H9 (cell line): ENCODE data around the gene ANAPC13. TPM values are rescaled to one million over a fixed set of nuclear protein-coding genes. Genes with fewer than 3 reads are reported as not detected.

Experiments used
- DNase-seq: peaks from one replicate; pipeline ENCODE4 v3.0.0-alpha.2; 2017
- H2AFZ ChIP-seq: one replicate; pipeline ENCODE4 v1.6.1; 2013; ENCODE audit warnings: mild to moderate bottlenecking, low read length, control low read depth, moderate library complexity
- H2AK5ac ChIP-seq: 2 replicates; pipeline ENCODE4 v1.6.1; 2013; ENCODE audit warnings: low read length, control low read depth, mixed read lengths; ENCODE audit not compliant: insufficient read length
- H2BK120ac ChIP-seq: one replicate; pipeline ENCODE4 v1.6.1; 2013; ENCODE audit warnings: low read depth, mild to moderate bottlenecking, low read length, control low read depth, inconsistent platforms; ENCODE audit not compliant: poor library complexity, severe bottlenecking
- H2BK12ac ChIP-seq: 2 replicates; pipeline ENCODE4 v1.6.1; 2013; ENCODE audit warnings: low read length, control low read depth, mixed read lengths, low read depth; ENCODE audit not compliant: insufficient read length
- H2BK15ac ChIP-seq: 2 replicates; pipeline ENCODE4 v1.6.1; 2013; ENCODE audit warnings: low read depth, low read length, control low read depth
- H2BK20ac ChIP-seq: one replicate; pipeline ENCODE4 v1.6.1; 2013; ENCODE audit warnings: low read depth, mild to moderate bottlenecking, low read length, control low read depth, inconsistent platforms; ENCODE audit not compliant: poor library complexity, severe bottlenecking
- H2BK5ac ChIP-seq: 2 replicates; pipeline ENCODE4 v1.6.1; 2013; ENCODE audit warnings: low read length, control low read depth, mixed read lengths; ENCODE audit not compliant: insufficient read length
- H3K14ac ChIP-seq: 2 replicates; pipeline ENCODE4 v1.6.1; 2013; ENCODE audit warnings: low read length, control low read depth; ENCODE audit not compliant: insufficient read depth
- H3K18ac ChIP-seq: 2 replicates; pipeline ENCODE4 v1.6.1; 2013; ENCODE audit warnings: low read depth, mild to moderate bottlenecking, mixed read lengths, low read length, control low read depth; ENCODE audit not compliant: insufficient read length
- H3K23ac ChIP-seq: 2 replicates; pipeline ENCODE4 v1.6.1; 2013; ENCODE audit warnings: low read length, control low read depth, mixed read lengths, low read depth; ENCODE audit not compliant: insufficient read length
- H3K23me2 ChIP-seq: 2 replicates; pipeline ENCODE4 v1.6.1; 2013; ENCODE audit warnings: low read depth, mild to moderate bottlenecking, mixed read lengths, low read length, control low read depth; ENCODE audit not compliant: insufficient read length, poor library complexity, severe bottlenecking
- H3K27ac ChIP-seq: 2 replicates; pipeline ENCODE4 v1.5.1; 2013; ENCODE audit warnings: low read length, control low read depth, mixed read lengths, low read depth; ENCODE audit not compliant: insufficient read length
- H3K27me3 ChIP-seq: 2 replicates; pipeline ENCODE4 v1.6.1; 2013; ENCODE audit warnings: low read length, control low read depth, inconsistent platforms; ENCODE audit not compliant: insufficient read depth
- H3K4ac ChIP-seq: 2 replicates; pipeline ENCODE4 v1.6.1; 2013; ENCODE audit warnings: low read depth, mild to moderate bottlenecking, control low read depth, inconsistent platforms, low read length, moderate library complexity
- H3K4me1 ChIP-seq: 2 replicates; pipeline ENCODE4 v1.6.1; 2013; ENCODE audit warnings: low read length, control low read depth, inconsistent platforms; ENCODE audit not compliant: insufficient read depth
- H3K4me2 ChIP-seq: 2 replicates; pipeline ENCODE4 v1.6.1; 2013; ENCODE audit warnings: low read length, control low read depth, mixed read lengths; ENCODE audit not compliant: insufficient read length, insufficient read depth
- H3K56ac ChIP-seq: 2 replicates; pipeline ENCODE4 v1.6.1; 2013; ENCODE audit warnings: low read depth, mild to moderate bottlenecking, mixed read lengths, low read length, control low read depth; ENCODE audit not compliant: insufficient read length
- H3K79me1 ChIP-seq: 2 replicates; pipeline ENCODE4 v1.6.1; 2013; ENCODE audit warnings: low read depth, mild to moderate bottlenecking, moderate library complexity, low read length, control low read depth, inconsistent platforms; ENCODE audit not compliant: insufficient read depth, poor library complexity, severe bottlenecking
- H3K79me2 ChIP-seq: 2 replicates; pipeline ENCODE4 v1.6.1; 2013; ENCODE audit warnings: low read length, control low read depth, inconsistent platforms; ENCODE audit not compliant: insufficient read depth
- H3K9ac ChIP-seq: 2 replicates; pipeline ENCODE4 v1.6.1; 2013; ENCODE audit warnings: low read length, control low read depth, mixed read lengths; ENCODE audit not compliant: insufficient read length; ENCODE audit errors: extremely low read depth
- H3K9me3 ChIP-seq: one replicate; pipeline ENCODE4 v1.6.1; 2013; ENCODE audit warnings: low read depth, low read length, inconsistent platforms; ENCODE audit not compliant: control insufficient read depth
- H3T11ph ChIP-seq: one replicate; pipeline ENCODE4 v1.6.1; 2013; ENCODE audit warnings: mild to moderate bottlenecking, low read length, control low read depth, inconsistent platforms
- H4K20me1 ChIP-seq: one replicate; pipeline ENCODE4 v1.6.1; 2013; ENCODE audit not compliant: control insufficient read depth, insufficient read length, insufficient read depth
- H4K5ac ChIP-seq: 2 replicates; pipeline ENCODE4 v1.6.1; 2013; ENCODE audit warnings: low read depth, mild to moderate bottlenecking, mixed read lengths, low read length, control low read depth; ENCODE audit not compliant: insufficient read length
- H4K8ac ChIP-seq: replicated peaks from 2 replicates; pipeline ENCODE4 v1.6.1; 2013; ENCODE audit warnings: low read length, control low read depth, mixed read lengths, low read depth; ENCODE audit not compliant: insufficient read length
- H4K91ac ChIP-seq: 2 replicates; pipeline ENCODE4 v1.6.1; 2013; ENCODE audit warnings: low read depth, mild to moderate bottlenecking, moderate library complexity, mixed read lengths, low read length, control low read depth; ENCODE audit not compliant: insufficient read length
- H3K27ac Mint-ChIP-seq, 3 experiments: 2 replicates in 2 of 3; 3 replicates in 1 of 3; pipeline ENCODE4 v1.8.0; 2020 to 2021; ENCODE audit warnings: mixed read lengths in 3 of 3, mild to moderate bottlenecking in 1 of 3, moderate library complexity in 1 of 3
- H3K27me3 Mint-ChIP-seq: 2 replicates; pipeline ENCODE4 v1.8.0; 2021; ENCODE audit warnings: low read depth, mild to moderate bottlenecking, moderate library complexity, mixed read lengths
- H3K36me3 Mint-ChIP-seq, 3 experiments: 2 replicates in 2 of 3; 3 replicates in 1 of 3; pipeline ENCODE4 v1.8.0; 2020 to 2021; ENCODE audit warnings: low read depth in 3 of 3, mixed read lengths in 3 of 3; ENCODE audit not compliant: insufficient read depth in 1 of 3
- H3K4me1 Mint-ChIP-seq, 2 experiments: 2 replicates each; pipeline ENCODE4 v1.8.0; 2020; ENCODE audit warnings: mixed read lengths in 2 of 2
- H3K4me3 Mint-ChIP-seq, 2 experiments: 2 replicates in 1 of 2; 3 replicates in 1 of 2; pipeline ENCODE4 v1.8.0; 2020 to 2021; ENCODE audit warnings: mild to moderate bottlenecking in 2 of 2, mixed read lengths in 2 of 2, moderate library complexity in 1 of 2
- H3K9me3 Mint-ChIP-seq, 2 experiments: 2 replicates in 1 of 2; 3 replicates in 1 of 2; pipeline ENCODE4 v1.8.0; 2020; ENCODE audit warnings: mild to moderate bottlenecking in 2 of 2, mixed read lengths in 2 of 2, moderate library complexity in 1 of 2
- total RNA-seq: library from RNA; stranded (reverse); gene quantifications from 2 replicates; pipeline ENCODE4 v1.2.1, GENCODE V29; 2021
- TF ChIP-seq, protein P1 (sequence below): fragments of 200-600 bp; sonication (generic); conservative IDR thresholded peaks from 3 replicates; pipeline ENCODE4 v1.8.0; 2021; ENCODE audit warnings: antibody characterized with exemption, mild to moderate bottlenecking

Gene ANAPC13
- total RNA-seq, 1 experiment from 2014 or later, result 42.8 TPM

DNA sequence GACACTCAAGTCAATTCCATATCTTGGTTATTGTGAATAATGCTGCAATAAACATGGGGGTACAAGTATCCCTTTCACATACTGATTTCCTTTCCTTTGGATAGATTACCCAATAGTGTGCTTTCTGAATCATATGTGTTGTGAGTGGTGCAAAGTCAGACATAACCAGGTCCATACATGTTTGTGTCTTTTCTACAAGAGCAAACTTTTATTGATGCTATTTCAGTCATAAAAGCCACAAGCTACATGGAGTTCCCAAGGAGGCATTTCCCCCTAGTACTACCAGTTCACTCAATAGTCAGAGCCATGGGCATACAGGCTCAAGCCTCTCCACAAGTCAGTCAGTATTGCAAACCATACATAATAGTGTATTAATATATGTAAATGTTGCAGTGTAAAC lies 10.2 kb upstream of the ANAPC13 start:
- Histone ChIP-seq H3K4me2 (no peak overlapping the region), H3K79me1 (no peaks in the 10 kb centered on the region), H3K4me1 (no peaks in the 10 kb centered on the region), H3K56ac (no peak overlapping the region), H2AFZ (no peak overlapping the region), H3K4ac (no peak overlapping the region), H3T11ph (no peak overlapping the region), H2BK120ac (no peak overlapping the region), H2AK5ac (no peak overlapping the region), H3K14ac (no peak overlapping the region), H2BK15ac (no peak overlapping the region), H2BK5ac (no peak overlapping the region), H2BK20ac (no peak overlapping the region), H4K5ac (no peak overlapping the region), H4K91ac (no peak overlapping the region), H4K20me1 (no peaks in the 10 kb centered on the region), H3K27me3 (no peaks in the 10 kb centered on the region), H3K9ac (no peak overlapping the region), H3K79me2 (no peaks in the 10 kb centered on the region; the same call in 1 of the 2 replicates), H4K8ac (no peak overlapping the region), H2BK12ac (no peak overlapping the region), H3K9me3 (no peaks in the 10 kb centered on the region), H3K27ac (no peak overlapping the region), H3K23ac (no peak overlapping the region), H3K23me2 (no peaks in the 10 kb centered on the region), H3K18ac (no peak overlapping the region)
- DNase-seq, result no peak
- peaks cover 6 to 29% (median 26%) of the 10 kb centered on the region in 3 experiments; a peak in 6 of 7 replicates for H3K36me3 Mint-ChIP-seq
- H3K4me1 Mint-ChIP-seq, result peaks cover 11 to 13% of the 10 kb centered on the region in 2 experiments
- no peak overlapping the region for H3K27ac Mint-ChIP-seq
- no peaks in the 10 kb centered on the region for H3K27me3 Mint-ChIP-seq
- TF ChIP-seq, protein P1, sequence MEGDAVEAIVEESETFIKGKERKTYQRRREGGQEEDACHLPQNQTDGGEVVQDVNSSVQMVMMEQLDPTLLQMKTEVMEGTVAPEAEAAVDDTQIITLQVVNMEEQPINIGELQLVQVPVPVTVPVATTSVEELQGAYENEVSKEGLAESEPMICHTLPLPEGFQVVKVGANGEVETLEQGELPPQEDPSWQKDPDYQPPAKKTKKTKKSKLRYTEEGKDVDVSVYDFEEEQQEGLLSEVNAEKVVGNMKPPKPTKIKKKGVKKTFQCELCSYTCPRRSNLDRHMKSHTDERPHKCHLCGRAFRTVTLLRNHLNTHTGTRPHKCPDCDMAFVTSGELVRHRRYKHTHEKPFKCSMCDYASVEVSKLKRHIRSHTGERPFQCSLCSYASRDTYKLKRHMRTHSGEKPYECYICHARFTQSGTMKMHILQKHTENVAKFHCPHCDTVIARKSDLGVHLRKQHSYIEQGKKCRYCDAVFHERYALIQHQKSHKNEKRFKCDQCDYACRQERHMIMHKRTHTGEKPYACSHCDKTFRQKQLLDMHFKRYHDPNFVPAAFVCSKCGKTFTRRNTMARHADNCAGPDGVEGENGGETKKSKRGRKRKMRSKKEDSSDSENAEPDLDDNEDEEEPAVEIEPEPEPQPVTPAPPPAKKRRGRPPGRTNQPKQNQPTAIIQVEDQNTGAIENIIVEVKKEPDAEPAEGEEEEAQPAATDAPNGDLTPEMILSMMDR, result no peak
- no peaks in the 10 kb centered on the region for H3K9me3 Mint-ChIP-seq
- no peak overlapping the region for H3K4me3 Mint-ChIP-seq
